Aorta (tissue), 5 donors: ENCODE measurements around the gene IQSEC3. TPM values are rescaled to one million over a fixed set of nuclear protein-coding genes. Genes with fewer than 3 reads are reported as not detected.

Source experiments
- ATAC-seq: fragments of 200-7000 bp; cut with Tn5 transposase; one replicate; pipeline ENCODE4 v1.9.1; 2022; ENCODE audit warnings: moderate library complexity; ENCODE audit not compliant: low FRiP score
- DNase-seq, 2 donors: peaks; one replicate each; pipeline ENCODE4 v3.0.0-alpha.2; 2020
- H3K27ac ChIP-seq, 2 donors: one replicate each; pipeline ENCODE4 v1.5.1; 2013; ENCODE audit warnings: low read length in 2 of 2, mild to moderate bottlenecking in 2 of 2, moderate library complexity in 2 of 2, control low read depth in 1 of 2, inconsistent platforms in 1 of 2, low read depth in 1 of 2
- H3K27me3 ChIP-seq, 2 donors: one replicate each; pipeline ENCODE4 v1.6.1; 2013; ENCODE audit warnings: control low read depth in 1 of 2, low read length in 1 of 2, mild to moderate bottlenecking in 1 of 2, moderate library complexity in 1 of 2; ENCODE audit not compliant: insufficient read depth in 2 of 2, control insufficient read depth in 1 of 2
- H3K36me3 ChIP-seq, 2 donors: one replicate each; pipeline ENCODE4 v1.6.1; 2013; ENCODE audit warnings: control low read depth in 1 of 2, low read length in 1 of 2, mild to moderate bottlenecking in 1 of 2; ENCODE audit not compliant: insufficient read depth in 2 of 2, control insufficient read depth in 1 of 2
- H3K4me1 ChIP-seq, 2 donors: one replicate each; pipeline ENCODE4 v1.6.1; 2013; ENCODE audit warnings: low read length in 2 of 2, control low read depth in 1 of 2, mild to moderate bottlenecking in 1 of 2, moderate library complexity in 1 of 2; ENCODE audit not compliant: insufficient read depth in 2 of 2, control insufficient read depth in 1 of 2
- H3K4me3 ChIP-seq, 2 donors: one replicate each; pipeline ENCODE4 v1.5.1; 2013; ENCODE audit warnings: low read length in 2 of 2, control low read depth in 1 of 2, mild to moderate bottlenecking in 1 of 2
- H3K9me3 ChIP-seq: one replicate; pipeline ENCODE4 v1.6.1; 2013; ENCODE audit warnings: mild to moderate bottlenecking, low read length; ENCODE audit not compliant: control insufficient read depth
- WGBS, 2 donors: extraction: QIAGEN DNeasy Blood & Tissue Kit; methylation state at CpG; one replicate each; pipeline ENCODE4 v1.1.7; 2013; 5-methylcytosine and 5-hydroxymethylcytosine counted together
- intact Hi-C, 2 donors: fragments of 100-400 bp; cut with DNase I; formaldehyde crosslinking; loops; one replicate each; pipeline versions ENCODE4 v1.14.2 to v1.15.0; 2022
- polyA plus RNA-seq, 2 donors: library from polyadenylated mRNA; stranded (reverse); fragments of 200-250 nt; gene quantifications; one replicate each; pipeline ENCODE4 v1.2.3, GENCODE V29; 2013
- total RNA-seq, 2 donors: library from RNA; stranded (reverse); fragmentation: NEBNext Ultra II Directional; extraction: Animal tissue kit (Norgen Biotek cat#: 25700); gene quantifications; one replicate each; pipeline ENCODE4 v1.2.1, GENCODE V29; 2021
- donor health status: healthy with polysubstance abuse.
- donor health status: Bipolar disorder and iron deficiency.
- donor health status: DM: no; HTN: no; CAD: no.
- donor health status: DM: no; HTN: no; CAD: no.
- donor health status: DM: yes; HTN: yes; CAD: no.

IQSEC3 gene
- total and polyA plus RNA-seq, 4 donors, result 0.15 to 6.4 (median 3.0) TPM; not detected in 1

DNA sequence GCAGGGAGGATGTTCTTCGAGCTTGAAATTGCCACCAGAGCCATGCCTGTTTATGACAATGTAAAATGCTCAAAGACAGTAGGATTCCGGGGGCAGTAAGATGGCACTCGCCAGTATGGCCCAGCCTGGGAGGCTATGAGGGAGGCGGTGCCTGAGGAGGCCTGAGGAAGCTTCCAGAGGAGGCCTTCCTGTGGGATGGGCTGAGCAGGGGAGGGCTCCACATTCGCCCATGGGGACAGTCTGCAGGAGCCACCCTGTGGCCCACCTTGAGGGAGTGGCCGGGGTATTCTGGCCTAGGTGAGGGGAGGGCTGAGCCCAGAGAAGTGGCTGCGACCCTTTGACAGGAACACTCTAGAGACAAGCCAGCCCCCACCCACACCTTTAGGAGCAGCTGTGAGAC, 50.7 kb downstream of the IQSEC3 start:
- 83% methylated on average over 7 of the region's 7 CpGs for WGBS, 2 donors
- H3K4me1 ChIP-seq, result no peaks in the 10 kb centered on the region
- DNase-seq (peak; percentile 31 to 60), ATAC-seq (no peak)
- H3K27ac ChIP-seq, result no peak overlapping the region
- no peaks in the 10 kb centered on the region for H3K27me3 ChIP-seq
- no peak overlapping the region for H3K4me3 ChIP-seq
- H3K36me3 ChIP-seq, result no peaks in the 10 kb centered on the region
- no peaks in the 10 kb centered on the region for H3K9me3 ChIP-seq
- intact Hi-C loops, result no loop called here

DNA sequence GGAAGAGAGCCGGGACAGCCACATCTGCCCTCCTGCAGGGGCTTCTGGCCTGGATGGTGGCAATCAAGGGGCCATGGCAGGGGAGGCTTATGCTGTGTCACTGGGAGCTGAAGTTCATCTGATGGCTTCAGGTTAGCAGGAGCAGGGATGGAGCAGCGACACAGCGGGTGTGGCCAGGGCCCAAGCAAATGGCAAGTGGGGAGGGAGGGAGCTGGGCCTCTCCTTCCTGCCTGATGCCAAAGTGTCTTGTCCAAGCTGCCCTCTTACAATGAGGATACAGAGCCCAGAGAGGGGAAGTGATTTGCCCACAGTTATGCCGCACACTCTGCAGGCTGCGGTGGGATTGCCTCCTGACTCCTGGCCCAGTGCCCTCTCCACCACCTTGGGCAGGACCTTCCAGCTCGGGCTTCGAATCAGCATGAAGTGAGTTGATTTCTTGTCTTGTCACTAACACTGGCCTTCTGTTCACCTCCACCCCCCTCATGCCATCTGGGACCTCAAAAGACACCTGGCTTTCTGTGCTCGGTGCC, 51.3 kb downstream of the IQSEC3 start:
- intact Hi-C loops, result no loop called here
- no peaks in the 10 kb centered on the region for H3K36me3 ChIP-seq
- H3K9me3 ChIP-seq, result no peaks in the 10 kb centered on the region
- no peaks in the 10 kb centered on the region for H3K27me3 ChIP-seq
- H3K4me3 ChIP-seq, result no peak overlapping the region
- 76 to 84% methylated on average over 8 of the region's 8 CpGs for WGBS, 2 donors
- DNase-seq, result peak; percentile 33 to 36
- no peak overlapping the region for H3K27ac ChIP-seq
- no peak for ATAC-seq
- no peaks in the 10 kb centered on the region for H3K4me1 ChIP-seq

DNA sequence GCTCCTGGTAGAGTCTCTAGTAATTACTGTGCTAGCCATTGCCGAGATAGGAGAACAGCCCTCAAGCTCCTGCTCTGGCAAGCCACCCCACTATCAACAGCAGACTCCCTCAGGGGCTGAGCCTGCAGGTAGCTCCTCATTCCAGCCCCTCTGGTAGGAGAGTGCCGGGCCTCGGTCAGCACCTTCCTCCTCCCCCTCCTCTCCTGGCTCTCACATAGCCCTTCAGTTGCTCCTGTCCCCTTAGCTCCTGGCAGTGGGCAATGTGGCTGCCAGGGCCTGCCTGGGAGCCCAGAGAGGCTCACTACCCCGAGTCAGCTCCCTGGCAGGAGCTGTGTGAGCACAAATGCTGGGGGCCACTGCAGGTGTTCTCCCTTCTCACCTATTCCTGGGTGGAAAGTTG, 52.0 kb downstream of the IQSEC3 start:
- Histone ChIP-seq H3K36me3 (no peaks in the 10 kb centered on the region), H3K4me3 (no peak overlapping the region), H3K27me3 (no peaks in the 10 kb centered on the region), H3K9me3 (no peaks in the 10 kb centered on the region), H3K27ac (no peak overlapping the region), H3K4me1 (no peaks in the 10 kb centered on the region)
- WGBS, 2 donors, result 49 to 63% methylated on average over 4 of the region's 4 CpGs
- ATAC-seq, result no peak
- peak; percentile 25 to 54 for DNase-seq
- intact Hi-C loops, result no loop called here

DNA sequence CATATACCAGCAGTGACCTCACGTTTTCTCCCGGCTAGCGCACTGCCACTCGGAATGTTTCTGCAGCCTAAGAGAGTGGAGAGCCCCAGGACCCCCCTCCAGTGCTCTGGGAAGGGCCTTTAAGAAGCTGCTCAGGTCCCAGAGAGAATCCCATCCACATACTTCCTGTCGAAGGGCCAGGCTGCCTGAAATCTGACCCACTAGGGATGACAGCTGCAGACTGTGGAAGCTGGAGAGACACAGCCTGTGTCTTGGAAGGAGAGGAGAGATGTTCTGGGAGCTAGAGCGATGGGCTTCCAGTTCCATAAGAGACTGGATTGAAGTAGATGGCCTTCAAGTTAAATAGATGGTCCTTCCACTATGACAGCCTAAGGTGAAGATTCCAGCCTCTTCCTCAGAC, 54.4 kb downstream of the IQSEC3 start:
- Histone ChIP-seq H3K36me3 (no peaks in the 10 kb centered on the region), H3K27me3 (no peaks in the 10 kb centered on the region), H3K4me1 (no peaks in the 10 kb centered on the region), H3K27ac (no peak overlapping the region), H3K9me3 (no peaks in the 10 kb centered on the region), H3K4me3 (no peak overlapping the region)
- intact Hi-C loops, result no loop called here
- WGBS, 2 donors, result 60 to 67% methylated on average over 6 of the region's 6 CpGs
- ATAC-seq (no peak), DNase-seq (peak; percentile 3 to 12)

DNA sequence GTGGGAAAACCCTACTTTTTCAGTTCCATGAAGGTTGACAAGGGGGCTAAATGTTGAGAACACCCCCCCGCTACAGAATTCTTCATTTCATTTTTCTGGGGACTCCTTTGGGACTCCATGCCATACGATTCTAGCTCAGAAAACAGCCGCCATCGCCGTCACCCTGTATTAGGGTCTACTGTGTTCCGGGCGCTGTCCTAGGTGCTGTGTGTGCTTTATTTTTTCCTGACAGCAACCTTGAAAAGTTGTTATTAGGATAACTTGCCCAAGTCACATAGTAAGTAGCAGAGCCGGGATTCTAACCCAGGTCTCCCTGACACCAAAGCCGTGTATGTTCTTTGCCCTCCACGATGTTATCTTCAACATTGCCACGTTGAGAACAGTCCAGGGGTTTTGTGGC, 55.1 kb downstream of the IQSEC3 start:
- Histone ChIP-seq H3K27me3 (no peaks in the 10 kb centered on the region), H3K4me1 (no peaks in the 10 kb centered on the region), H3K9me3 (no peaks in the 10 kb centered on the region), H3K27ac (no peak overlapping the region), H3K36me3 (no peaks in the 10 kb centered on the region), H3K4me3 (no peak overlapping the region)
- 77 to 79% methylated on average over 11 of the region's 11 CpGs for WGBS, 2 donors
- DNase-seq (no peak), ATAC-seq (no peak)
- intact Hi-C loops, result no loop called here

DNA sequence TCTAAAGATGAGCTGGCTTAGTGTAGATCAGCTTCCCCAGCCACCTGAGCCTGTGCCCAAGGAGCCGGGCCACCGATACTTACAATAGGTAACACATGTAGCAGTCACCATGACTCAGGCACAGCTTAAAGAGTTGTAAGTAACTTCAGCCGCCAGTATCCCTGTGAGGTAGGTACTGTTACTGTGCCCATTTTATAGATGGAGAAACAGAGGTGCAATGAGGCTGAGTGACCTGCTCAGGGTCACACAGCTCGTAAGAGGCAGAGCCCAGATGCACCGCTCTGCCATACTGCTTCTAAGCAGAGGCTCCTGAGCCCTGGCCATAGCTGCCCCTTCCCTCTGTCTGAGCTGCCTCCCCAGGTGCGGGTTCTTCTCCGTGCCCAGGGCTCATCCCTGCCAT, 58.5 kb downstream of the IQSEC3 start:
- intact Hi-C loops, result no loop called here
- Histone ChIP-seq H3K9me3 (no peaks in the 10 kb centered on the region), H3K27me3 (no peaks in the 10 kb centered on the region), H3K36me3 (no peaks in the 10 kb centered on the region), H3K27ac (no peak overlapping the region), H3K4me3 (no peak overlapping the region), H3K4me1 (no peaks in the 10 kb centered on the region)
- DNase-seq, result no peak
- no peak for ATAC-seq
- 92 to 95% methylated on average over 5 to 7 of the region's 7 CpGs for WGBS, 2 donors

DNA sequence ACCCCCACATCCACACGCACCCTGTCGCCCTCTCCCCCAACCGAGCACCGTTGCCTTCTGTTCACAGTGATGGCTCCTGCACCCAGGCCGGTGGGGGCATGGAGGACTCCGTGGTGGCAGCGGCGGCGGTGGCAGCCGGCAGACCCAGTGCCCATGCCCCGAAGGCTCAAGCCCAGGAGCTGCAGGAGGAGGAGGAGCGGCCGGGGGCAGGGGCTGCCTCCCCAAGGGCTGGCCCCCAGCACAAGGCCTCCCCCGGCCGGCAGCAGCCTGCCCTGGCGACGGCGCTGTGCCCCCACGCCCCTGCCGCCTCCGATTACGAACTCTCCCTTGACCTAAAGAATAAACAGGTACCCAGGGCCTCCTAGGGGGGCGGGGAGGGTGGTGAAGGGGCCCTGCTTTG, 59.0 kb downstream of the IQSEC3 start:
- ATAC-seq (no peak), DNase-seq (no peak)
- no peak overlapping the region for H3K27ac ChIP-seq
- WGBS, 2 donors, result 49 to 72% methylated on average over 18 to 23 of the region's 23 CpGs
- H3K4me3 ChIP-seq, result no peak overlapping the region
- H3K27me3 ChIP-seq, result no peaks in the 10 kb centered on the region
- no peaks in the 10 kb centered on the region for H3K9me3 ChIP-seq
- intact Hi-C loops, result no loop called here
- H3K36me3 ChIP-seq, result no peaks in the 10 kb centered on the region
- H3K4me1 ChIP-seq, result no peaks in the 10 kb centered on the region

DNA sequence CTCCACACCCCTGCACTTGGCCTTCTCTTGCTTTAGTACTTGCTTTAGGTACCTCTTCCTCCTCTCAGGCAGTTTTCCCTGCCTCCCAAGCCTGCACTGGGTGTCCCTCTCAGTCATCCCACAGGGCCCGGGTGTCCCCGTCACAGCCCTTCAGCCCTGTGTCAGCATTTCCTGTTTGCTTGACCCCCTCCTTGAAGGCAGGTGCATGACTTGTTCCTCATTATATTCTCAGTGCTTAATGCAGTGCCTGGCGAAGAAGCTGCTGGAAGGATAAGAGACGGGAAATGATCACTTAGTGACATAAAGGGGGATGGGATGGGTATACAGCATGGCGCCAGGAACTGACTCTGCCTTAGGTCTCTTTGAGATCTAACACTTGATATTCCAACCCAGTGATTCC, 61.5 kb downstream of the IQSEC3 start:
- intact Hi-C loops, result no loop called here
- DNase-seq, result no peak
- Histone ChIP-seq H3K36me3 (no peaks in the 10 kb centered on the region), H3K4me1 (no peaks in the 10 kb centered on the region), H3K27me3 (no peaks in the 10 kb centered on the region), H3K9me3 (no peaks in the 10 kb centered on the region), H3K27ac (no peak overlapping the region), H3K4me3 (no peak overlapping the region)
- no peak for ATAC-seq
- WGBS, 2 donors, result 72 to 74% methylated on average over 5 of the region's 5 CpGs

DNA sequence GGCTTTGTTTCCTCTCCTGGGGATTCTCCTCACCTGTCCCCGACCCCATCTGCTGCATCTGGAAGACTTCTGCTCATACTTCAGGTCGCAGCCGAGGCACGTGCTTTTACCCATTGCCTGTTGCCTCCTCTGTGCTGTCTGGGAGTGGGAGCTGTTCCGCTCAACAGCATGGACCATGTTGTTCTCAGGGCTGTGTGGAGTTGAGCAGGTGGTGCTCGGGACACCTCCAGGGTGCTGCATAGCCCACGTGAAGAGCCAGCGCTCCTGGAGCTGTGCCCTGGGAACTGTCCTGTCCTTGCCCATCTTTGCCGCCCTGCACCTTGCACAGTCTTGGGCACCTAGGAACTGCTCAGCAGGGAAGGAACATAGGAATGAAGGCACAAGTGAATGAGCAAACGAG, 62.4 kb downstream of the IQSEC3 start:
- Histone ChIP-seq H3K36me3 (no peaks in the 10 kb centered on the region), H3K27ac (no peak overlapping the region), H3K4me3 (no peak overlapping the region), H3K4me1 (no peaks in the 10 kb centered on the region), H3K9me3 (no peaks in the 10 kb centered on the region), H3K27me3 (no peaks in the 10 kb centered on the region)
- intact Hi-C loops, result no loop called here
- no peak for ATAC-seq
- 65 to 75% methylated on average over 10 of the region's 10 CpGs for WGBS, 2 donors
- no peak for DNase-seq
